Spinal cord (tissue), 10 donors: ENCODE measurements around the gene RAB27B. TPM values are rescaled to one million over a fixed set of nuclear protein-coding genes. Genes with fewer than 3 reads are reported as not detected.
A peak's percentile ranks its signal among the peaks of the same experiment; 100 is the strongest.

Experiments
- DNase-seq, 6 donors: peaks; one replicate each; pipeline versions ENCODE4 v3.0.0 to v3.0.0-alpha.2; 2013 to 2015; ENCODE audit warnings: low spot score in 6 of 6, low read depth in 4 of 6
- H3K27ac ChIP-seq: one replicate; pipeline ENCODE4 v1.5.1; 2013; ENCODE audit warnings: low read depth, low read length, control low read depth
- H3K27me3 ChIP-seq: one replicate; pipeline ENCODE4 v1.6.1; 2013; ENCODE audit warnings: low read length; ENCODE audit not compliant: control insufficient read depth, insufficient read depth
- H3K36me3 ChIP-seq: one replicate; pipeline ENCODE4 v1.6.1; 2013; ENCODE audit warnings: low read length; ENCODE audit not compliant: control insufficient read depth, insufficient read depth
- H3K4me1 ChIP-seq: one replicate; pipeline ENCODE4 v1.6.1; 2013; ENCODE audit warnings: low read length; ENCODE audit not compliant: control insufficient read depth, insufficient read depth
- H3K4me3 ChIP-seq: one replicate; pipeline ENCODE4 v1.5.1; 2013; ENCODE audit warnings: low read depth, low read length, control low read depth
- H3K9me3 ChIP-seq: one replicate; pipeline ENCODE4 v1.6.1; 2013; ENCODE audit warnings: low read length; ENCODE audit not compliant: control insufficient read depth, insufficient read depth
- WGBS: methylation state at CpG from one replicate; pipeline ENCODE4 v1.1.5; 2013; ENCODE audit warnings: missing lambda C conversion rate; ENCODE audit not compliant: insufficient coverage; 5-methylcytosine and 5-hydroxymethylcytosine counted together
- polyA plus RNA-seq, 2 donors: library from polyadenylated mRNA; unstranded; fragments of 120-200 nt; gene quantifications; one replicate each; pipeline ENCODE4 v1.2.1, GENCODE V29; 2013; ENCODE audit not compliant: insufficient read length in 2 of 2
- total RNA-seq, 2 donors: library from RNA; depleted of rRNA in 1 of 2; stranded (reverse); fragments of 120-200 nt in 1 of 2; fragments of >200 nt in 1 of 2; gene quantifications; one replicate each; pipeline versions ENCODE4 v1.2.3 to v1.2.4, GENCODE V29; 2013 to 2014
- donor health status: healthy.

RAB27B gene
- total and polyA plus RNA-seq, 4 donors = 13.3 to 71.8 (median 18.3) TPM

DNA sequence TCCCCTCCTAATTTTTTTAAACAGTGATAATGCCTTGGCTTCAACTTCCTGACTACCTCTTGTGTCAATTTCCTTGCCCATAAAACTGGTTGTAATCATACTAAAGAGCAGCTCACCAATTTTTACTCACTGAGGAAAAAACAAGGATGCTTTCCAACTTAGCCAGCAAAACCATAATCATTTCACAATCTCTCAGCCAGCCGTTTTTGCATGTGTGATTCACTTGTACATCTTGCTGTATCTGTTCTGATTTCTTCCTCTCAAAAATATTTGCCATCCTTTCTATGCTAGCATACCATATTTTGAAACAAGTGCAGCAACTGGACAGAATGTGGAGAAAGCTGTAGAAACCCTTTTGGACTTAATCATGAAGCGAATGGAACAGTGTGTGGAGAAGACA, 60.7 kb downstream of the RAB27B start:
- no peaks in the 10 kb centered on the region for H3K36me3 ChIP-seq
- H3K4me3 ChIP-seq = no peak overlapping the region
- H3K9me3 ChIP-seq = no peaks in the 10 kb centered on the region
- no peak for DNase-seq
- H3K4me1 ChIP-seq = no peaks in the 10 kb centered on the region
- no peaks in the 10 kb centered on the region for H3K27me3 ChIP-seq
- 100% methylated on average over 2 of the region's 2 CpGs for WGBS
- H3K27ac ChIP-seq = no peak overlapping the region

DNA sequence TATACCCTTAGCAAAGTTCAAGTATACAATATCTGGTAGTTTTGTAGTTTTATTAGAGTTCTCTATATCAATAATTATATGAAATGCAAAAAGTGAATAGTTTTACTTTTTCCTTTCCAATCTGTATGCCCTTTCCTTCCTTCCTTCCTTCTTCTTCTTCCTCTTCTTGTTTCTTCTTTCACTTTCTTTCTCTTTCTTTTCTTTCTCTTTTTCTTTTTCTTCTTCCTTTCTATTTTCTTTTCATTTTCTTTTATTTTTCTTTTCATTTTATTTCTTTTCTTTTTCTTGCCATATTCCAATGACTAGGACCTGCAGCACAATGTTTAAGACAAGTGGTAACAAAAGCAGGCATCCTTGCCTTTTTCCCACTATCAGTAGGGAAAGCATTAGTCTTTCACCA, 71.2 kb downstream of the RAB27B start:
- Histone ChIP-seq H3K4me3 (no peak overlapping the region), H3K9me3 (no peaks in the 10 kb centered on the region), H3K4me1 (no peaks in the 10 kb centered on the region), H3K36me3 (no peaks in the 10 kb centered on the region), H3K27ac (no peak overlapping the region), H3K27me3 (no peaks in the 10 kb centered on the region)
- DNase-seq = no peak

DNA sequence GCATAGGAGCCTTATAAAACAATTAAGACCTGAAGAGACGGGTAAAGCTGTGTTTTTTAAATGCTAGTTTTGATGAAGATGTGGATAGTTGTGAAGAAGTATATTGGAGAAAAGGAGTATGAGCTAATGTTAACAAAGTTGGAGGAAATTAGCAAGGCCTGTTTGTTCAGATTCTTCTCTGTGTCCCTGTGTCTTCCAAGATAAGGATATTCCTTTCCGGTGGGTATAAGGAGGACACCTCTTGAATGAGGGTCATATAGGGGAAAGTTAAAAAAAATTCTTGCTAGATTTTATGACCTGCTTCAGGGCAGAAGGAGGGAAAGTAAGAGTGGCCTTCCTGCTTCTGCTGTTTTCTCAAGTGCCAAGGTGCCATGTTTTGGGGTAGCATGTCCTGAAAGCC, 72.0 kb downstream of the RAB27B start:
- Histone ChIP-seq H3K27ac (no peak overlapping the region), H3K36me3 (no peaks in the 10 kb centered on the region), H3K4me1 (no peaks in the 10 kb centered on the region), H3K27me3 (no peaks in the 10 kb centered on the region), H3K9me3 (no peaks in the 10 kb centered on the region), H3K4me3 (no peak overlapping the region)
- WGBS = 89% methylated on average over 2 of the region's 2 CpGs
- DNase-seq = no peak

DNA sequence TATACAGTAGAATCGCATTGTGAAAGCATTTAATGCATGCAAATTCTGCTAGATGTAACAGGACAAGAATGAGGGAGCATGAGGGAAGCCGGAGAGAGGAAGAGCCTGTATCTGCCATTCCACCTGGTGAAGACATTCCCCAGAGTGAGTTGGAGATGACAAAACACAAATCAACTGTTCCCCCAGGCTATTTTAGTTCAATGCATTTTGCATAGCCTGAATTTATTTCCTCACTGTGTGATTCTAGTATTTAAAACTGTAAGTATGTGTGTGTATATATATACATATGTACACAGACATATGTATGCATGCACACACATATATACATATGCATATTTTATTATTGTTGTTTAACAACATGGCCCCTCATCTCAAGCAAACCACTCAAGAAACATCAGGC, 76.3 kb downstream of the RAB27B start:
- 80% methylated on average over 1 of the region's 2 CpGs for WGBS

DNA sequence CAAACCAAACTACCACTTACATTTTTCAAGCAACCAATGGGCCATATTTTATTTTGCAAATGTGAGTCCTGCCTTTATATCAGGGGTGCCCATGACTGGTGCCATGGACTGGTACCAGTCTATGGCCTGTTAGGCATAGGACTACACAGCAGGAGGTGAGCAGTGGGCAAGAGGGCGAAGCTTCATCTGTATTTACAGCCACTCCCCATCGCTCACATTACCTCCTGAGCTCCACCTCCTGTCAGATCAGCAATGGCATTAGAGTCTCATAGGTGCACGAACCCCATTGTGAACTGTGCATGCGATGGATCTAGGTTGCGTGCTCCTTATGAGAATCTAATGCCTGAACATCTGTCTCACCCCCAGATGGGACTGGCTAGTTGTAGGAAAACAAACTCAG, 77.4 kb downstream of the RAB27B start:
- no peak overlapping the region for H3K4me3 ChIP-seq
- no peaks in the 10 kb centered on the region for H3K27me3 ChIP-seq
- H3K4me1 ChIP-seq = no peaks in the 10 kb centered on the region
- no peak for DNase-seq
- 100% methylated on average over 1 of the region's 5 CpGs for WGBS
- H3K9me3 ChIP-seq = no peaks in the 10 kb centered on the region
- no peak overlapping the region for H3K27ac ChIP-seq
- no peaks in the 10 kb centered on the region for H3K36me3 ChIP-seq

More for the DNA sequence above, 76.3 kb downstream of the RAB27B start:
- H3K27me3 ChIP-seq = no peaks in the 10 kb centered on the region
- no peaks in the 10 kb centered on the region for H3K9me3 ChIP-seq
- H3K4me1 ChIP-seq = no peaks in the 10 kb centered on the region
- H3K4me3 ChIP-seq = no peak overlapping the region
- no peaks in the 10 kb centered on the region for H3K36me3 ChIP-seq
- DNase-seq = no peak
- no peak overlapping the region for H3K27ac ChIP-seq

DNA sequence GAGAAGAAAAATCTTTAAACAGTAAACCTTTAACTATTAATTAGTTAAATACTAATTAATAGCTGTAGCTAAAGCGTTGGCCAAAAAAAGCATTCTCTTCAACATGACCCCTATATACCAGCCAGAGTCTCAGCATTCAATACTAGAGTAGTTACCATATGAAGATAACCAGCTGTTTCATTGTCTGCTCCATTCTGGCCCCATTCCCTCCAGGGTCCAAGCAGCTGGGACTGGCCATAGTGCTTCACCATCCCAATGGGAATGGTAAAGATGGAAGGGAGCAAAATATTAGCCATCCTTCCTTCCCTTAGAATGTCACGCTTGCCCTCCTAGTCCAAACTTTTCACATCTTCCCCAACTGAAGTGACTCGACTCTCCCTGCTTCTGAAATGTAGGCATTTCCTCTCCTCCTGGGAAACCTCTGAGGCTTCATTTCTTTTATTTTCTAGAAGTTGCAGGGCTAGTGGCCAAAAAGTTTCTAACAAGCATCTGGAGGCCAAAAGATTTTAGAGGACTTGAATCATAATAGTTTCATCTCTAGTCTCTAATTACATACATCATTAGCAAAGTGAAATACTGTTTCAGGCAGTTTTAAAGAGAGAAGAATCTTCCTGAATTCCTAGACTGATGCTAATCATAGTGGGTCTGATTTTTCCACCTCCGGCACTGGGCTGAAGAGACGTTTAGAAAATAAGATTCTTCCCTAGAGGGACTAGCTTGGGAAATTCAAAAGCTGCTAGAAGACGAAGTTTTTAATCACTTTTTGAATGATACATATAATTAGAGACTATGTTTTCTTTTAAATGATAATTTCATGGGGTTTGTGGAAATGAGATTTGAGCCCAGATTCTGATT, 78.3 kb downstream of the RAB27B start:
- WGBS = 90% methylated on average over 2 of the region's 6 CpGs
- Histone ChIP-seq H3K27ac (no peak overlapping the region), H3K4me3 (no peak overlapping the region), H3K36me3 (no peaks in the 10 kb centered on the region), H3K27me3 (no peaks in the 10 kb centered on the region), H3K9me3 (no peaks in the 10 kb centered on the region), H3K4me1 (no peaks in the 10 kb centered on the region)
- DNase-seq = no peak

DNA sequence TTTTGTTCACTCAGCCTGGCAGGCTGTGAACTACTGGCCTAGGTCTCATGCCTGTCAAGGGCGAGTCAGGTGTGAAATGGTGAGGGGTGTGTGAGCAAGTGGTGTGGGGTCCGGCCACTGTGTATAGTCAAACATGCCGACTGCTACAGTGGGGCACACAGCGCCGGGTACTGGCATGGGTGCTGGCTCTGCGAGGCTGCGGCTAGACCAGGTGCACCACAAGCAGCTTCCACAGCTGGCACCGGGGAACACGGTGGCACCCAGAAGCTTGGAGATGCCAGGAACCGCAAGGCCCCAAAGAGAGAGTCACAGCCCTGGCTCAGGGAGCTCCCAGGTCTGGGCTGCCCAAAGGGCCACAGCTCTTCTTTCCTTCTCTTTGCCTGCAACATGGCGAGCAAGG, 81.3 kb downstream of the RAB27B start:
- no peak for DNase-seq
- H3K9me3 ChIP-seq = no peaks in the 10 kb centered on the region
- H3K27ac ChIP-seq = no peak overlapping the region
- 88% methylated on average over 10 of the region's 11 CpGs for WGBS
- H3K4me3 ChIP-seq = no peak overlapping the region
- no peaks in the 10 kb centered on the region for H3K36me3 ChIP-seq
- no peaks in the 10 kb centered on the region for H3K27me3 ChIP-seq
- H3K4me1 ChIP-seq = no peaks in the 10 kb centered on the region

DNA sequence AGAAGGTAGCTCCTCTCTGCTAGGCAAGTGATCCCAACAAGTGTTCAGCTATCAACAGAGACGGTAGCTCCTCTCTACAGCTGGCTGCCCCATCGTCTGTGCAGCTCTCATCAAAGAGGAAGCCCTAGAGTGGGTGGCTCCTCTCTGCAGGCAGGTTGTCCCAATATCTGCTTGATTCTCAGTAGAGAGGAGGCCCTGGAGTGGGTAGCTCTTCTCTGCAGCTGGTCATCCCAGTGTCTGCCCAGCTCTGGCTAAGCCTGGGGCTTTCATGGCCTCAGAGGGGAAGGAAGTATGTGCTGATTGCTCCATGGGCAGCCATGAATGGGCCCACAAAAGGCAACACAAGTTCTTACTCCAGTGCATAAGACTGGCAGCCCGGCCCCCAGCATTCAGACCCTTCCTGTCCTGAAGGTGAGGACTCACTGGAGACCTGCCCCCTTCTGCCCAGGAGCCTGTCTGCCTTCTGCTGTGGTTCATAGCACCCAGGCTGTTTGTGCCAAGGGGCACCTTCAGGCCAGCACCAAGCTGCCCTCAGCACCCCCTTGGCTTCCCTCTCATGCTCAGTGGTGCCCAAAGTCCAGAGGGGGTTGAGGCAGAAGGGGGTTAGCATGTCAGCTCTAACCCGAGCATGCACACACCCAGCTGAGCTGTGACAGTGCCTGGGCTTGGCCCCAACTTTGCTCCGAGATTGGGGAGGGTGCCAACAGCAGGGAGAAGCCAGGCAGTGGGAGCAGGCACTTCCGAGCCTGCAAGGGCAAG, 82.1 kb downstream of the RAB27B start:
- peak in 1 of 6 donors; percentile 22 for DNase-seq
- Histone ChIP-seq H3K27me3 (no peaks in the 10 kb centered on the region), H3K36me3 (no peaks in the 10 kb centered on the region), H3K9me3 (no peaks in the 10 kb centered on the region), H3K4me3 (no peak overlapping the region), H3K4me1 (no peaks in the 10 kb centered on the region), H3K27ac (no peak overlapping the region)
- WGBS = 78% methylated on average over 6 of the region's 6 CpGs

DNA sequence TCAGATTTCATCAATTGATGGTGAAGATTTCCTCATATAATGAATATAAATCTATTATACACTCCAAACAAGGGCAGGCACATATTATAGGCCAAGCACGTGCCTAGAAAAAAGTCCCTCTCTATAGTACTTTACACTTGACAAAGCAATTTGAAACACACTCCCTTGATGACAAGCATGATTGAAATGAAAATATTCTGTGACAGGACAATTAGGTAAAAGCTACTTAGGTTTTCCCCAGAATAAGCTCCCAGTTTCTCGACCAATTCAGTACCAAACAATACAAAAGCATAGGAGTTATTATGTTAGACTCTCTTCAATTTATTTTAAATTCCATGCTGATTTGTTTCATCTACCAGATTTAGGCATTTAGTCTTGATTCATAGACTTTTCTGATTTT, 83.3 kb downstream of the RAB27B start:
- no CpG with 5 or more reads among the region's 2 CpGs for WGBS
- H3K27me3 ChIP-seq = no peaks in the 10 kb centered on the region
- H3K4me1 ChIP-seq = no peaks in the 10 kb centered on the region
- no peaks in the 10 kb centered on the region for H3K36me3 ChIP-seq
- no peak overlapping the region for H3K27ac ChIP-seq
- no peaks in the 10 kb centered on the region for H3K9me3 ChIP-seq
- DNase-seq = no peak
- H3K4me3 ChIP-seq = no peak overlapping the region

DNA sequence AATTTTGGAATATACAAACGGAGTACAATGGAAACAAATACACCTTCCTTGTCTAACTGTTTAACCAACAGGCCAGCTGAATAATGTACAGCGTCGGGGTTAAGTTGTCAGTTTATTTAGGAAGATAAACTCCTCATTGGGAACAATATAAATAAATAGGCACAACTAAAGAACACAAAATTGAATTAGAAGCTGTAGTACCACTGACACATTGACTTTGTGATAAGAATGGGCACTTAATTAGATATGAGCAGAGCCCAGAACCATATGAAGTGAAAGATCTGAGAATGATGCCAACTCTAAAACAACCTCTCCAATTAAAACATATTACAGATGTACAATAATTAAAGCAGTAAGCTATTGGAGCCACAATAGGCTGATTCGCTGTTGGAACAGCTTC, 86.5 kb downstream of the RAB27B start:
- H3K9me3 ChIP-seq = no peaks in the 10 kb centered on the region
- no peaks in the 10 kb centered on the region for H3K36me3 ChIP-seq
- no peaks in the 10 kb centered on the region for H3K4me1 ChIP-seq
- no peaks in the 10 kb centered on the region for H3K27me3 ChIP-seq
- no CpG with 5 or more reads among the region's 4 CpGs for WGBS
- no peak overlapping the region for H3K4me3 ChIP-seq
- DNase-seq = no peak
- no peak overlapping the region for H3K27ac ChIP-seq
